MCF 10A (cell line): ENCODE data around the gene PAK1. TPM values are rescaled to one million over a fixed set of nuclear protein-coding genes. Genes with fewer than 3 reads are reported as not detected.
"Not testable (repeated sequence)": the region's sequence is repeated elsewhere in the genome, so short reads cannot be mapped to it uniquely, and the experiment has no call there.

Experiments used
- BruUV-seq: library from RNA; stranded (reverse); fragments of 400-500 nt; replicated peaks from 2 replicates; lab custom pipeline; 2021; lab: Mats Ljungman, UMichigan
- CTCF ChIA-PET: fragments of 300-600 bp; sonication (Branson Sonifier 250); formaldehyde crosslinking; extraction: SDS; loops from one replicate; lab custom pipeline; 2021; ENCODE audit warnings: antibody characterized with exemption, inconsistent platforms; lab: Yijun Ruan, JAX
- POLR2A ChIA-PET: fragments of 300-600, 350-650 bp; sonication (Branson Sonifier 250); formaldehyde crosslinking; extraction: SDS; loops from one replicate; lab custom pipeline; 2020; ENCODE audit warnings: antibody characterized with exemption, inconsistent platforms; lab: Yijun Ruan, JAX
- DNase-seq: peaks from one replicate; pipeline ENCODE4 v3.0.0-alpha.2; 2018; ENCODE audit not compliant: unreplicated experiment
- H3K27ac Mint-ChIP-seq: one replicate; pipeline ENCODE4 v1.8.0; 2022; ENCODE audit warnings: mild to moderate bottlenecking, low read depth, mixed read lengths; ENCODE audit not compliant: unreplicated experiment
- H3K27me3 Mint-ChIP-seq: one replicate; pipeline ENCODE4 v1.8.0; 2022; ENCODE audit warnings: mixed read lengths; ENCODE audit not compliant: insufficient read depth, unreplicated experiment
- H3K36me3 Mint-ChIP-seq: one replicate; pipeline ENCODE4 v1.8.0; 2022; ENCODE audit warnings: mild to moderate bottlenecking, moderate library complexity, mixed read lengths; ENCODE audit not compliant: insufficient read depth, unreplicated experiment
- H3K4me1 Mint-ChIP-seq: one replicate; pipeline ENCODE4 v1.8.0; 2022; ENCODE audit warnings: mixed read lengths; ENCODE audit not compliant: insufficient read depth, unreplicated experiment
- H3K4me3 Mint-ChIP-seq: one replicate; pipeline ENCODE4 v1.8.0; 2022; ENCODE audit warnings: mild to moderate bottlenecking, moderate library complexity, mixed read lengths; ENCODE audit not compliant: unreplicated experiment
- H3K9me3 Mint-ChIP-seq: one replicate; pipeline ENCODE4 v1.8.0; 2022; ENCODE audit warnings: mixed read lengths; ENCODE audit not compliant: unreplicated experiment
- CTCF ChIP-seq: fragments of 200-600 bp; IDR thresholded peaks from one replicate; pipeline ENCODE4 v1.8.0; 2022; ENCODE audit warnings: antibody characterized with exemption, mild to moderate bottlenecking; ENCODE audit not compliant: unreplicated experiment
- intact Hi-C: fragments of 100-400 bp; cut with micrococcal nuclease; formaldehyde crosslinking; loops from 2 replicates; pipeline ENCODE4 v1.14.1; 2022
- total RNA-seq: library from RNA; stranded (reverse); gene quantifications from 2 replicates; pipeline ENCODE4 v1.2.3, GENCODE V29; 2022

Gene PAK1
- total RNA-seq, 1 experiment from 2014 or later = 24.0 TPM

DNA sequence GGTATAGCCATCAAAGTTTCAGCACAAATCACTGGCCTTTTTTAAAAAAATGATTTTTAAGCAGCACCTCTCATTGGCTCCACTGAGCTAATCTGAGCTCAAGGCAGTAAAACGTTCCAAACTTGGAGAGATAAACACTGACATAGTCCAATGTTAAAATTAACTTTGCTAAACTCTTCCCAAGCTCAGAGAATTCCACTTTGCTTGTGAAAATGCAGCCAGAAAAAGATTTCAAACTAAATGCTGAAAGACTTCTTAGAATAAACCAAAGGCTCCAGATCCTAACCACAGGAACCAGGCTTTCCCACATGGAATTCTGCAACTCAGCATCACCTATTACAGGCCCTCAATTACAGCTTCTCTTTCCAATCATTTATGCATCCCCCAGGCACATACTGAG is 87.7 kb downstream of the PAK1 start:
- POLR2A ChIA-PET = interaction anchor here (1.1 kb wide), 1 partner anchor 25 kb away, joined by 3 read pairs; no protein-coding TSS in a partner anchor
- Mint-ChIP-seq H3K36me3 (no peaks in the 10 kb centered on the region), H3K27me3 (no peaks in the 10 kb centered on the region), H3K4me1 (no peaks in the 10 kb centered on the region), H3K9me3 (no peaks in the 10 kb centered on the region), H3K4me3 (no peak overlapping the region), H3K27ac (no peak overlapping the region)
- no peak for DNase-seq
- intact Hi-C loops = no loop called here
- no peak for TF ChIP-seq CTCF
- no TSS peak for BruUV-seq
- CTCF ChIA-PET = interaction anchor here (0.7 to 1.6 kb wide), 3 partner anchors 26 to 196 kb away, joined by 3 to 6 read pairs (median 3); no protein-coding TSS in a partner anchor

GRCh38 chr11:77385255-77385771 is 88.6 kb downstream of the PAK1 start:
- POLR2A ChIA-PET = interaction anchor here (1.1 kb wide), 1 partner anchor 26 kb away, joined by 3 read pairs; no protein-coding TSS in a partner anchor
- H3K4me3 Mint-ChIP-seq, intact Hi-C loops: not testable (repeated sequence)

DNA sequence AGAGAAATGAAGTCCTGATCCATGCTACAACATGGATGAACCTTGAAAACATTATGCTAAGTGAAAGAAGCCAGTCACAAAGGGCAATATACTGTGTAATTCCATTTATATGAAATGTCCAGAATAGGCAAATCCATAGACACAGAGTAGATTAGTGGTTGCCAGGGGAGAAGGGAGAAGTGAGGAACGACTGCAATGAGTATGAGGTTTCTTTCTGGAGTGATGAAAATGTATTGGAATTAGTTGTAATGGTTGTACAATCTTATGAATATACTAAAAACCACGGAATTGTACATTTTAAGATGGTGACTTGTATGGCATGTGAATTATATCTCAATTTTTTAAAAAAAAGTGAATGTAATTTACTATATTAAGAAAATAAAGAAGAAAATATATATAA is 89.3 kb downstream of the PAK1 start:
- H3K4me3 Mint-ChIP-seq = no peak overlapping the region
- no TSS peak for BruUV-seq
- CTCF ChIA-PET = interaction anchor here (0.7 to 1.0 kb wide), 2 partner anchors 12 to 20 kb away, joined by 3 read pairs; no protein-coding TSS in a partner anchor
- DNase-seq = no peak
- POLR2A ChIA-PET = interaction anchor here (0.7 kb wide), 1 partner anchor 9 kb away, joined by 3 read pairs; no protein-coding TSS in a partner anchor
- no peaks in the 10 kb centered on the region for H3K27me3 Mint-ChIP-seq
- no peak for TF ChIP-seq CTCF
- H3K27ac Mint-ChIP-seq = no peak overlapping the region
- H3K9me3 Mint-ChIP-seq = no peaks in the 10 kb centered on the region
- intact Hi-C loops = no loop called here
- H3K36me3 Mint-ChIP-seq = no peaks in the 10 kb centered on the region
- H3K4me1 Mint-ChIP-seq = no peaks in the 10 kb centered on the region

More at GRCh38 chr11:77385255-77385771, 88.6 kb downstream of the PAK1 start:
- H3K27me3 Mint-ChIP-seq, DNase-seq, H3K4me1 Mint-ChIP-seq, H3K36me3 Mint-ChIP-seq, BruUV-seq, H3K9me3 Mint-ChIP-seq, H3K27ac Mint-ChIP-seq: not testable (repeated sequence)
- CTCF ChIA-PET = interaction anchor here (0.6 to 0.7 kb wide), 3 partner anchors 19 to 164 kb away, joined by 3 read pairs; no protein-coding TSS in a partner anchor

- CTCF ChIA-PET = interaction anchor here (0.6 kb wide), 2 partner anchors 70 to 187 kb away, joined by 3 read pairs; no protein-coding TSS in a partner anchor
- H3K4me1 Mint-ChIP-seq, BruUV-seq, H3K4me3 Mint-ChIP-seq, POLR2A ChIA-PET, H3K9me3 Mint-ChIP-seq, H3K27ac Mint-ChIP-seq, H3K27me3 Mint-ChIP-seq, H3K36me3 Mint-ChIP-seq, DNase-seq, intact Hi-C loops: not testable (repeated sequence)
Observed at GRCh38 chr11:77383349-77383748, 90.5 kb downstream of the PAK1 start.
